K562 (cell line): ENCODE data around the gene UBL5. TPM values are rescaled to one million over a fixed set of nuclear protein-coding genes. Genes with fewer than 3 reads are reported as not detected.

ENCODE experiments used
- ATAC-seq: fragments of 200-7000 bp; cut with Tn5 transposase; 3 replicates; pipeline ENCODE4 v1.9.1; 2020; ENCODE audit warnings: moderate library complexity
- BruUV-seq: library from RNA; stranded (reverse); fragments of 400-500 nt; replicated peaks from 2 replicates; lab custom pipeline; 2021; lab: Mats Ljungman, UMichigan
- CTCF ChIA-PET: fragments of 300-600 bp; formaldehyde crosslinking; extraction: SDS; loops from one replicate; lab custom pipeline; 2021; ENCODE audit warnings: low intra/inter-chr PET ratio; lab: Yijun Ruan, JAX
- POLR2A ChIA-PET: fragments of 300-600, 350-650 bp; sonication (Branson Sonifier 250); formaldehyde crosslinking; extraction: SDS; loops from one replicate; lab custom pipeline; 2021; ENCODE audit warnings: antibody characterized with exemption, inconsistent platforms; lab: Yijun Ruan, JAX
- DNase-seq, 4 experiments: peaks; one replicate each; pipeline versions ENCODE4 v3.0.0 to v3.0.0-alpha.2; 2011 to 2018; ENCODE audit warnings: low spot score in 3 of 4, mixed read lengths in 3 of 4; ENCODE audit errors: extremely low read depth in 1 of 4
- FAIRE-seq: peaks from 2 replicates; lab custom pipeline; 2011; peaks lifted over from hg19 to GRCh38; lab: Jason Lieb, UNC
- H2AFZ ChIP-seq: 2 replicates; pipeline ENCODE4 v1.6.0; 2011; ENCODE audit warnings: low read depth, low read length, control low read depth, inconsistent platforms
- H3K27ac ChIP-seq: fragments of 200-600 bp; 3 replicates; pipeline ENCODE4 v1.8.0; 2011; ENCODE audit warnings: low read depth, mild to moderate bottlenecking, control low read depth, inconsistent platforms, low read length, moderate library complexity, mixed read lengths; ENCODE audit errors: extremely low read depth
- H3K27me3 ChIP-seq, 2 experiments: fragments of 300-600 bp in 1 of 2; 2 replicates in 1 of 2; 3 replicates in 1 of 2; pipeline versions ENCODE4 v1.6.0 to v1.8.0; 2011; ENCODE audit warnings: inconsistent platforms in 2 of 2, low read length in 2 of 2, mild to moderate bottlenecking in 1 of 2, mixed read lengths in 1 of 2, moderate library complexity in 1 of 2; ENCODE audit not compliant: control insufficient read depth in 2 of 2, insufficient read depth in 2 of 2
- H3K36me3 ChIP-seq: fragments of 300-600 bp; 3 replicates; pipeline ENCODE4 v1.8.0; 2011; ENCODE audit warnings: mild to moderate bottlenecking, low read length, inconsistent platforms; ENCODE audit not compliant: control insufficient read depth, insufficient read depth
- H3K4me1 ChIP-seq, 2 experiments: fragments of 200-600 bp in 1 of 2; replicated peaks in 1 of 2; 2 replicates in 1 of 2; 3 replicates in 1 of 2; pipeline versions ENCODE4 v1.5.1 to v1.8.0; 2011; ENCODE audit warnings: inconsistent platforms in 2 of 2, low read length in 2 of 2, mild to moderate bottlenecking in 1 of 2, mixed read lengths in 1 of 2, moderate library complexity in 1 of 2; ENCODE audit not compliant: control insufficient read depth in 2 of 2, insufficient read depth in 2 of 2
- H3K4me2 ChIP-seq: 2 replicates; pipeline ENCODE4 v1.6.1; 2011; ENCODE audit warnings: low read length, control low read depth, inconsistent platforms, mixed read lengths; ENCODE audit not compliant: insufficient read depth
- H3K4me3 ChIP-seq: fragments of 200-600 bp; sonication (generic), shearing (Covaris generic); 2 replicates; pipeline ENCODE4 v1.5.1; 2016; ENCODE audit warnings: control low read depth, inconsistent platforms
- H3K79me2 ChIP-seq: fragments of 200-600 bp; 3 replicates; pipeline ENCODE4 v1.8.0; 2011; ENCODE audit warnings: low read length, inconsistent platforms; ENCODE audit not compliant: control insufficient read depth, insufficient read depth
- H3K9ac ChIP-seq, 2 experiments: 2 replicates each; pipeline versions ENCODE4 v1.6.0 to v1.6.1; 2011; ENCODE audit warnings: low read depth in 2 of 2, low read length in 2 of 2, control low read depth in 1 of 2, inconsistent platforms in 1 of 2, mild to moderate bottlenecking in 1 of 2, mixed read lengths in 1 of 2; ENCODE audit not compliant: insufficient read depth in 1 of 2
- H3K9me1 ChIP-seq: one replicate; pipeline ENCODE4 v1.6.0; 2011; ENCODE audit warnings: inconsistent platforms, mild to moderate bottlenecking, low read length, moderate library complexity; ENCODE audit not compliant: control insufficient read depth, insufficient read depth
- H3K9me3 ChIP-seq: replicated peaks from 2 replicates; pipeline ENCODE4 v1.5.1; 2011; ENCODE audit warnings: low read depth, low read length, inconsistent platforms; ENCODE audit not compliant: control insufficient read depth, insufficient read depth
- H4K20me1 ChIP-seq: replicated peaks from 2 replicates; pipeline ENCODE4 v1.6.1; 2011; ENCODE audit warnings: low read length, inconsistent platforms, mixed read lengths; ENCODE audit not compliant: control insufficient read depth, insufficient read depth
- CUX1 ChIP-seq: fragments of 200-800 bp; sonication (Bioruptor generic); IDR thresholded peaks from 2 replicates; pipeline ENCODE4 v1.6.1; 2016; ENCODE audit warnings: missing genetic modification characterization, missing compliant biosample characterization
- DACH1 ChIP-seq: fragments of 450-650 bp; IDR thresholded peaks from 2 replicates; pipeline ENCODE4 v1.6.1; 2018; ENCODE audit not compliant: partially characterized antibody
- GTF2F1 ChIP-seq: IDR thresholded peaks from 2 replicates; pipeline ENCODE4 v1.6.1; 2011; ENCODE audit warnings: low read depth, low read length, improper control_type of control experiment
- PRPF4 ChIP-seq: fragments of 200-400 bp; formaldehyde crosslinking; IDR thresholded peaks from one replicate; pipeline ENCODE4 v1.6.1; 2017; ENCODE audit warnings: low read length, low read depth, mild to moderate bottlenecking; ENCODE audit not compliant: insufficient read depth, poor library complexity, severe bottlenecking
- TOE1 ChIP-seq, 2 experiments: fragments of 450-650 bp in 1 of 2; sonication (generic) in 1 of 2; formaldehyde crosslinking in 1 of 2; IDR thresholded peaks; 2 replicates each; pipeline versions ENCODE4 v1.7.1 to v1.8.0; 2016 to 2022; ENCODE audit warnings: borderline replicate concordance in 2 of 2, mild to moderate bottlenecking in 2 of 2, antibody characterized with exemption in 1 of 2, inconsistent platforms in 1 of 2, low read depth in 1 of 2, missing genetic modification reagents in 1 of 2, moderate library complexity in 1 of 2
- ZBED1 ChIP-seq: IDR thresholded peaks from 2 replicates; pipeline ENCODE4 v1.6.1; 2014
- WGBS: fragments of 100-300 bp; shearing (Covaris generic); methylation state at CpG from one replicate; pipeline ENCODE4 v1.1.6; 2016; ENCODE audit warnings: low coverage, mixed read lengths; ENCODE audit not compliant: insufficient coverage; ENCODE audit errors: missing lambda C conversion rate; 5-methylcytosine and 5-hydroxymethylcytosine counted together
- in situ Hi-C: fragments of 300-500 bp; cut with MboI; formaldehyde crosslinking; loops from 4 replicates; pipeline ENCODE4 v1.15.0; 2018; ENCODE audit warnings: inconsistent platforms, mixed read lengths
- intact Hi-C: fragments of 100-400 bp; cut with micrococcal nuclease; formaldehyde crosslinking; loops from 2 replicates; pipeline ENCODE4 v1.14.2; 2022
- polyA plus RNA-seq, 8 experiments: library from polyadenylated mRNA; depleted of rRNA in 4 of 8; stranded (reverse) in 5 of 8; unstranded in 3 of 8; fragments of >200 nt; fragmentation: Nextera tagmentation in 2 of 8; fragmentation: Illumina TruSeq in 1 of 8; extraction: Ambion mirVana in 2 of 8; extraction: Trizol in 1 of 8; gene quantifications; 2 replicates each; pipeline versions ENCODE4 v1.2.1 to v1.2.3, GENCODE V29; 2011 to 2014; ENCODE audit warnings: inconsistent platforms in 1 of 8, missing spikeins in 1 of 8
- total RNA-seq, 7 experiments: library from RNA; depleted of rRNA in 6 of 7; stranded (reverse); fragments of >200 nt in 6 of 7; fragmentation: Illumina TruSeq in 2 of 7; extraction: Trizol in 2 of 7; gene quantifications; 2 replicates each; pipeline versions ENCODE4 v1.2.1 to v1.2.3, GENCODE V29; 2011 to 2021; ENCODE audit warnings: low replicate concordance in 1 of 7
- TF ChIP-seq, protein P1 (sequence below): fragments of 450-650 bp; IDR thresholded peaks from 2 replicates; pipeline ENCODE4 v1.6.1; 2016; ENCODE audit warnings: borderline replicate concordance
- TF ChIP-seq, protein P2 (sequence below), 2 experiments: IDR thresholded peaks; 2 replicates each; pipeline ENCODE4 v1.6.1; 2011; ENCODE audit warnings: borderline replicate concordance in 1 of 2, control low read depth in 1 of 2, low read depth in 1 of 2, low read length in 1 of 2, mild to moderate bottlenecking in 1 of 2, mixed read lengths in 1 of 2, moderate library complexity in 1 of 2; ENCODE audit not compliant: insufficient read depth in 1 of 2, insufficient read length in 1 of 2, poor library complexity in 1 of 2, severe bottlenecking in 1 of 2; ENCODE audit errors: extremely low read depth in 1 of 2
- TF ChIP-seq, protein P3 (sequence below): fragments of 450-650 bp; IDR thresholded peaks from 2 replicates; pipeline ENCODE4 v1.6.1; 2014; ENCODE audit warnings: low read depth, mild to moderate bottlenecking, moderate library complexity, borderline replicate concordance

Gene UBL5
- total and polyA plus RNA-seq, 9 of the 15 experiments (the other 6 are each of a cell fraction or from before 2014, with no cell fraction given): 410 to 1,266 (median 613) TPM

DNA sequence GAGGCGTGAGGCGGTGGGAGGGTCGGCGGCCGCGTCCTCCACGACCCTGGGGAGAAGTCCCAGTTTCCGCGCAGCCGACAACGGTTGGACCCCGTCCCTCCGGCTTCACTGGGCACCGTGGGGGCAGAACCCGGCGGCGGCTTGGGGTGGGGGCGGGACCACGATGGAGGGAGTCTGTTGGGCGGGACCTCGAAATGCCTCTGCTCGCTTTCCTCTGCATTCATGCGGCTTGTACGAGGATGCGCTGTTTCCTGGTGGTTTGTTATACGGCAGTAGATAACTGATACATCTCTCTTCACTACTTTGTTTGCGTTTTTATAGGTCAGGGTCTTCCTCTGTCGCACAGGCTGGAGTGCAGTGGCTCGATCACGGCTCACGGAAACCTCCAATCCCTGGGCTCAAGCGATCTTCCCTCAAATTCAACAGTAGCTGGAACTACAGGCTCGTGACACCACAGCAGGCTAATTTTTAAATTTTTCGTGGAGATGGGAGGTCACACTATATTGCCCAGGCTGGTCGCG is 34.6 kb upstream of the UBL5 start:
- peaks cover 3% of the 10 kb centered on the region; the same call in 1 of the 3 replicates for H3K79me2 ChIP-seq
- ChIA-PET POLR2A (interaction anchor here (0.7 to 1.0 kb wide), 2 partner anchors 20 to 145 kb away, joined by 3 read pairs; no protein-coding TSS in a partner anchor), CTCF (interaction anchor here (0.7 kb wide), 1 partner anchor 121 kb away, joined by 4 read pairs; no protein-coding TSS in a partner anchor)
- TSS peak; percentile 85 for BruUV-seq
- peaks cover 5% of the 10 kb centered on the region; the same call in 1 of the 2 replicates for H3K9me3 ChIP-seq
- peaks cover 24 to 28% of the 10 kb centered on the region in 2 experiments for H3K4me1 ChIP-seq
- peak in 2 of 4 experiments; percentile 23 to 61 for DNase-seq
- H2AFZ ChIP-seq: peak overlapping the region; percentile 99
- intact Hi-C loops: loop anchor here (5.0 kb wide), 2 partner anchors 481 to 586 kb away; no protein-coding TSS in a partner anchor
- in situ Hi-C loops: loop anchor here (5.0 to 10.0 kb wide), 2 partner anchors 166 to 658 kb away; no protein-coding TSS in a partner anchor
- peak overlapping the region; percentile 93 for H3K27ac ChIP-seq
- peak overlapping the region; percentile 76 to 95 for H3K9ac ChIP-seq
- no peaks in the 10 kb centered on the region for H3K9me1 ChIP-seq
- no peak for FAIRE-seq
- H3K4me3 ChIP-seq: peak overlapping the region; percentile 77
- peak; percentile 17 for ATAC-seq
- H3K4me2 ChIP-seq: peak overlapping the region; percentile 87
- H3K27me3 ChIP-seq: no peaks in the 10 kb centered on the region
- WGBS: 30% methylated on average over 26 of the region's 36 CpGs
- no peaks in the 10 kb centered on the region for H4K20me1 ChIP-seq
- H3K36me3 ChIP-seq: no peaks in the 10 kb centered on the region
- TF ChIP-seq DACH1 (no peak), TOE1 (IDR thresholded peaks at IDR 0.05; ENCODE audit: borderline replicate concordance) (peak; percentile 9; the same call in 1 of the 2 replicates), TOE1 (CRISPR knock-in tag; IDR thresholded peaks at IDR 0.05; ENCODE audit: borderline replicate concordance, low read depth) (no peak), GTF2F1 (no peak), CUX1 (CRISPR knock-in tag) (no peak), ZBED1 (no peak), PRPF4 (no peak)
- TF ChIP-seq, protein P1, sequence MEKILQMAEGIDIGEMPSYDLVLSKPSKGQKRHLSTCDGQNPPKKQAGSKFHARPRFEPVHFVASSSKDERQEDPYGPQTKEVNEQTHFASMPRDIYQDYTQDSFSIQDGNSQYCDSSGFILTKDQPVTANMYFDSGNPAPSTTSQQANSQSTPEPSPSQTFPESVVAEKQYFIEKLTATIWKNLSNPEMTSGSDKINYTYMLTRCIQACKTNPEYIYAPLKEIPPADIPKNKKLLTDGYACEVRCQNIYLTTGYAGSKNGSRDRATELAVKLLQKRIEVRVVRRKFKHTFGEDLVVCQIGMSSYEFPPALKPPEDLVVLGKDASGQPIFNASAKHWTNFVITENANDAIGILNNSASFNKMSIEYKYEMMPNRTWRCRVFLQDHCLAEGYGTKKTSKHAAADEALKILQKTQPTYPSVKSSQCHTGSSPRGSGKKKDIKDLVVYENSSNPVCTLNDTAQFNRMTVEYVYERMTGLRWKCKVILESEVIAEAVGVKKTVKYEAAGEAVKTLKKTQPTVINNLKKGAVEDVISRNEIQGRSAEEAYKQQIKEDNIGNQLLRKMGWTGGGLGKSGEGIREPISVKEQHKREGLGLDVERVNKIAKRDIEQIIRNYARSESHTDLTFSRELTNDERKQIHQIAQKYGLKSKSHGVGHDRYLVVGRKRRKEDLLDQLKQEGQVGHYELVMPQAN: no peak
- TF ChIP-seq, protein P2, sequence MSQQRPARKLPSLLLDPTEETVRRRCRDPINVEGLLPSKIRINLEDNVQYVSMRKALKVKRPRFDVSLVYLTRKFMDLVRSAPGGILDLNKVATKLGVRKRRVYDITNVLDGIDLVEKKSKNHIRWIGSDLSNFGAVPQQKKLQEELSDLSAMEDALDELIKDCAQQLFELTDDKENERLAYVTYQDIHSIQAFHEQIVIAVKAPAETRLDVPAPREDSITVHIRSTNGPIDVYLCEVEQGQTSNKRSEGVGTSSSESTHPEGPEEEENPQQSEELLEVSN (IDR thresholded peaks at IDR 0.05; ENCODE audit: borderline replicate concordance in 1 of 2, extremely low read depth in 1 of 2, insufficient read depth in 1 of 2, insufficient read length in 1 of 2, low read depth in 1 of 2, low read length in 1 of 2, poor library complexity in 1 of 2, severe bottlenecking in 1 of 2): peak; percentile 12 to 65
- TF ChIP-seq, protein P3, sequence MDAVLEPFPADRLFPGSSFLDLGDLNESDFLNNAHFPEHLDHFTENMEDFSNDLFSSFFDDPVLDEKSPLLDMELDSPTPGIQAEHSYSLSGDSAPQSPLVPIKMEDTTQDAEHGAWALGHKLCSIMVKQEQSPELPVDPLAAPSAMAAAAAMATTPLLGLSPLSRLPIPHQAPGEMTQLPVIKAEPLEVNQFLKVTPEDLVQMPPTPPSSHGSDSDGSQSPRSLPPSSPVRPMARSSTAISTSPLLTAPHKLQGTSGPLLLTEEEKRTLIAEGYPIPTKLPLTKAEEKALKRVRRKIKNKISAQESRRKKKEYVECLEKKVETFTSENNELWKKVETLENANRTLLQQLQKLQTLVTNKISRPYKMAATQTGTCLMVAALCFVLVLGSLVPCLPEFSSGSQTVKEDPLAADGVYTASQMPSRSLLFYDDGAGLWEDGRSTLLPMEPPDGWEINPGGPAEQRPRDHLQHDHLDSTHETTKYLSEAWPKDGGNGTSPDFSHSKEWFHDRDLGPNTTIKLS: peak; percentile 27; the same call in 1 of the 2 replicates
